ENCODE data around the gene TTC28.

The TTC28 gene

DNA sequence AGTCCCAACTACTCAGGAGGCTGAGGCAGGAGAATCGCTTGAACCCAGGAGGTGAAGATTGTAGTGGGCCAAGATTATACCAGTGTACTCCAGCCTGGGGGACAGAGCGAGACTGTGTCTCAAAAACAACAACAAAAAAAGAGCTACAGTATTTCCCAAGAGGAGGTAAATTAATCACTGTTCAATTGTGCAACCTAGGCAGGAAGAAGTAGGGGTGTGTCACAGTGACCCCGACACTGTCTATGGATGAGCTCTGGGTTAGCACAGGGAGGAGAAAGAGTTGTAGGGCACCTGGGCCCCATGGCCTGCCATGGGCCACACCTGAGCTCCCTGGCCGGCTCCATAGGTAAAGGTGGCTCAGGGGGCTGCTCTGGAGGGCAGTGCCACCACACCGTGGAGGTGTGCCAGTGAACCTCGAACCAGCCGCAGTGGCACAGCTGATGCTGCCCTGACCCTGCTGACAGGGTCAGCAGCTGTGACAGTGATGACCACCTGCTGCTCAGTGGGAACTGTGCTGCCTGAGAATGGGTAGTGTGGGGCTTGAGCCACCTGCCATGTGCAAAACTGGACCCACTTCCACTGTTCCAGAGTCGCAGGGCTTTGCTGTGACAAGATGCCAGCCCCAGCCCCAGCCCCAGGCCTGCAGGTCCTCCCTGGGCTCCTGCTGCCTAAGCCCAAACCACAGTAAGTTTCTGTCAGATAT is 676.6 kb downstream of the TTC28 start:
- no peak for DNase-seq (ENCODE audit: low spot score)

DNA sequence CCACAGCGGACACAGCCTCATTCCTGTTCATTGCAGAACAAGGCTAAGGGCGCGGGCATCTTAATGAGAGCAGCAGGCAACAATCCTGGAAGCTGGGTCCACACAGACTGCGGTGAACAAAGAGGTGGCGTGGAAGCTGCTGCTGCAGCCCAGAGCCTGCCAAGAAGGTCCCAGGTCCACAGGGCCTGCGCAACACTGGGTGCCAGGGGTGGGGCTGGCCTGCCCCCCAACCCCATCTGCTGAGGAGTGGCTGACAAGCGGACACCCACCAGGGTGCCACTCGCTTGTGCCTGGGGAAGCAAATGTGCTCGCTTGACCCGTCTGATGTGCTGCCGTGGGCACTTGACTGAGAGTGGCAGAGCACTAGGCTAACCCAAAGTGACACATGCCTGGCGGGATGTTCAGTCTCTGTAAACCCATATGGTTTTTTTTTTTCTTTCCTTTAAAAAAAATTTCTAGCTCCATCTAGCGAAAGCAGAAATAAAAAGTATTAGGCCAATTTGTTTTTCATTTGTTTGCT is 677.4 kb downstream of the TTC28 start:
- no peak for DNase-seq (ENCODE audit: low spot score)

DNA sequence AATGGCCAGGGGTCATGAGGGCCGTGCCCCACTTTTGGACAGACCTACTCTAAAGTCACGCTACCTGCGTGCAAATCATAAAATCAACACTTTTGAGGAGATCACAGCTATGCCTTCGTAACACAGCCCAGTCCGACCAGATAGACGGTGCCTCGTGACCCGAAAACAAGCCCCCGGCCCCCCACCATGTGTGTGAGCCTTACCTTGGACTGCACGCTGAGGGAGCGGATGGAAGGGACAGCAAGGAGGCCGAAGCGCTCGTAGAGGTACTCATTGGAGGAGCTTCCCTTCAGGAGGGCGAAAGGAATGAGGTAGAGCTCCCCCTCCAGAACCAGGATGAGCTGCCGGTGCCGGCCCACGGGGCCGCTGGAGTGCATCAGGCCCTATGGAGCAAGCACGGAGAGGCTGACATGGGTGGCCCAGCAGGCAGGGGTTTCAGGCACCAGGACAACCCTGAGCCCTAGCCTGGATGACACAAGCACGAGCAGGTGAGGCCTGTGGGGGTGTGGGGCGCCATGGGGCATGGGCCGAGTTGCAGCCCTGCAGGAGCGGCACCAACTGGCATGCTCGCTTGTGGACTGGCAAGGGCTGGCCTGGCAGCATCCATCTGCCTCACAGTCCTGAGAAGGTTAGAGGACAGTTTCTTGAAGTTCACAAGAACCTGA is 678.3 kb downstream of the TTC28 start:
- DNase-seq (ENCODE audit: low spot score) = no peak

DNA sequence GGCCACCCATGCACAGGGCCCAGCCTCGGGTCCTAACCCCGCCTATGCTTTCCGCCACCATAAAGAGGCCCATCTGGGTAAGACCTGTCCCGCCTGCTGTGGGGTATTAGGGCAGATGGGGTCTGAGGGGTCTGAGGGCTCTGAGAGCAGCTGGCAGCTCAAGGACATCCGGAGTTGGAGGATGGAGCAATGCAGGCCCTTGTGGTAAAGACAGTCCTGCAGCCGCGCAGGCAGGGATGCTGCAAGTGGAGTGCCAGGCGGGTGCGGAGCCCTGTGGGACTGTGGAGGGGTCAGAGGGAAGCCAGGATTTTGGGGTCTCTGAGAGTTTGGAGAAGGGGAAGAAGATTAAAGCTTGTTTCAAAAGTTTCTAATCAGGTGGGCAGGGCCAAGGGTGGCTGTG is 679.3 kb downstream of the TTC28 start:
- no peak for DNase-seq (ENCODE audit: low spot score)

DNA sequence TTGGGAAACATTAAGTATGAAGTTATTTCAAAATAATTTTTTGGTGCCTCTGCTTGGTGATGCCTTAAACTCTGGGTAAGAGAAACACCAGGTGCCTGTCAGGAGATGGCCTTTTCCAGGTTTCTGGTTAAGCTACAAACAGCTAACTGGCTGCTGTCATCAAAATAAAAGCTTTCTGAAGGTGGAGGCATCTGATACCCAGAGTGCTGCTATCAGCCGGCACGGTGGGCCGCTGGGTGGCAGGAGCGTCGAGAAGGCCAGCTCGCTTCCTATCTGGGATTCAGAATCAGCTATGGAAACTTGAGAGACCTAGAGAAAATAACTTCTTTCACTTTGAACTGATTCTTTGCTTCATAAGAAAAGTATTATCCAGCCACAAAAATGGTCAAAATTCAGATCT is 679.8 kb downstream of the TTC28 start:
- no peak for DNase-seq (ENCODE audit: low spot score)

DNA sequence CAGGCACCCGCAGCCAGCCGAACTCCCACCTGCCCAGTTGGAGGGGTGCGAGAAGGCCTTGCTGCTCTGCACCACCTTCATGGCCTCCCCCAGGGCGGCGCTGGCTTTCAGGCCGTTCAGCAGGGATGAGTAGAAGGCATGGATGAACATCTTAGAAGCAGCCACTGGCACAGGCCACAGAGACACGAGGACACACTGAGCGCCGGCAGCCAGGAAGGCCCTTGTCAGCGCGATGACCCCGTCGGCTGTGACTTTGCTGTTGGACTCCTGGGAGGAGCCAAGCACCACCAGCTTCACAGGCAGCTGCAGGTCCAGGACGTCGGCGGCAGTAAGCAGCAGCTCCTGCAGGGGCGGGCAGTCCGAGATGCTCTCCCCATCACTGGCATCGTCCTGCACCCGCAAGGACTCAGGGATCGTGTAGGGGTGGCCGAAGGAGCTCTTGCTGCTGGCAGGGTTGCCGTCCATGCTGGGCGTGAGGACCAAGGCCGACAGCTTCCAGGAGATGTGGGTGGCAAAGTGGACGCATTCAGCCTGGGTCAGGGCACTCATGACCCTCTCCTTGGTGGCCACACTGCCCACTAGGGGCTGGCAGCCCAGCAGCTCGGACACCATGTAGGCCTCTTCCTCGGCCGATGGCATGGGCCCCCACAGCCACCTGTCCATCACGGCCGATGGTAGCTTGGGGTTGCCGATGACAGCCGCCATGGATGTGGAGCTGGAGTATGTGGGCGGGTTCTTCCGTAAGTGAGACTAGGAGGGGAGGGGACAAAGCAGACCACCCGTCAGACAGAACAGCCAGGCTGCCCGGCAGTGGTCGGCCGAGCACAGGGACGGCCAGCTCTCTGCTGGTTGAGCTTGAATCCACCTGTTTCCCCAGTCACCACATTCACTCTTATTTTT is 680.9 kb downstream of the TTC28 start:
- no peak for DNase-seq (ENCODE audit: low spot score)

DNA sequence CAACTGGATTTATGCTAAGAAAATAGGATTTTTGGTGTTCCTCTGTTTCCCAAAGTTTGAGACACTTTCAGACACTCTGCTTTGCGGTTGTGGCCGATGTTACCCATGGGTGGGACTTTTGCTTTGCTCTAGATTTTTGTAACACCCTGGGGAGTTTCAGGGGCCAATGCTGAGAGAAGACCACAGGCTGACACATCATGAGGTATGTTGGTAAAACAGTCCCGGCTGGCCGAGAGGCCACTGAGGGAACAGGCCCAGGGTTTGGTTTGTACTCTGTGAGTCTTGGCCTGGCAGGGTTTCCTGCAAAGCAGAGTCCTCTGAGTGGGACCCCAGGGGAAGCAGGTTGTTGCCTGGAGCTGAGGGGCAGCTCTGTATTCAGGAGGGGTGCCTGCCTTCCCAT is 682.1 kb downstream of the TTC28 start:
- no peak for DNase-seq (ENCODE audit: low spot score)

DNA sequence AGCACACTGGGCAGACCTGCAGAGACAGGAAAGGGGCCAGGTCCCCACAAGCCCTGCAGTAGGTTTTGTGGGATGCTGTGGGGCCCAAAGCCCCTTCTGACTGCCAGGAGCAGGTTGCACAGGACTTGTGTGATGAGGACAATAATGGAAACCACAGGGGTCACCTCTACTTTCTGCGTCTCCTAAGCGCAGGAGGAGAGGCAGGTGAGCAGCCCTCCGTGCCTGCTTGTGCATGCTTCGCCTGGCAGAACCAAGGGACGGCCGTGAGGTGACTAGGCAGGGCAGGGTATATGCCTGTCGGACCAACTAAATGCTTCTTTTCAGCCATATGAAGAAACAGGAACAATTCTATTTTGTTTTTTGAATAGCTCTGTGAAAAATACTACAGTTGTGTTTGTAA is 682.7 kb downstream of the TTC28 start:
- no peak for DNase-seq (ENCODE audit: low spot score)

DNA sequence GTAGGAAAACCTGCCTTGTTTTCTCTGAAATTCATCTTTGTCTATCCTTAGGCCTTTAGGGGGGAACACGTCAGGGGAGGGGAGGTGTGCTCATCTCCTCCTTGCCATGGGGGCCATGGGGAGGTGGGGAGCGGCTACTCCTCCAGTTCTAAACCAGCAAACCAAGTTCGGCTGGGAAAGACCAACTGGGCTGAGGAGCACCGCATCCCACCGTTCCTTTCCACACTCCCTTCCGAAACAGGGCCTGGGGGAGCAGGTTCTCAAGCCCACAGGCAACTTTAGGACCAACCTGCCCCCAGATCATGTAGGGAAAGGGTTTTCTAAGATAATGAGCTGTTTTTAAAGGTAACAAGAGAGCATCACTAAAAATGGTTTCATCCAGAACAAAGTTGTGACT is 683.1 kb downstream of the TTC28 start:
- DNase-seq (ENCODE audit: low spot score) = no peak

DNA sequence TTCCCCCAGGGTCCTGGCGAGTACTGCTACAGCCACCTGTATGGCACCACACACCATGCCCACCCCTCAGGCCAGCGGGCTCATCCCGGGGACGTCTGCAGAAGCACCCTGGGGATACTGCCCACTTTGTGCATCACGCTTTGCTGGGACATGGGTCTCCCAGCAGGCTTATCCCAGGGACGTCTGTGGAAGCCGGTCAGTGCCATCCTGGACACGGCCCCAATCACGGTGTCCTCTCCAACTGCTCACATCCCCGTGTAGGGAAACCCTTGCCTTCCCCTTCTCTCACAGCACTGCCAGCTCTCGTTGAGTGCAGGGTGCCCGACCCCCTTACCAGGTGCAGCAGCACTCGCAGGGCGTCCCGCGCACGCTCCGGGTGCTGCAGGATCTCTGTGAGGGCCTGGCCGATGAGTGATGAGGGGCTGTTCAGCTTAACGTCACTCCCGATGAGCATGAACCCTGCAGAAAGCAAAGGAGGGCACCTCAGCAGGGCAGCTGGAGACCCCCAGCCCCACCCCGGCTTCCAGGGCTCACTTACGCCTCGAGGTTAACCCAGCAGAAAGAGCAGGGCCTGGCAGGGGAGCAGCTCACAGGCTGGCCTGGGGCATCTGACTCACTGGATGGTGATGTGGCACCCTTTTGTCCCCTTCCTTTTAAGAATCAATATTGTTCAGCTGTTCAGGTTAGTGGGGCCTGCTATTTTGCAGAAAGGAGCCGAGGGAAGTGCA is 683.7 kb downstream of the TTC28 start:
- no peak for DNase-seq (ENCODE audit: low spot score)

DNA sequence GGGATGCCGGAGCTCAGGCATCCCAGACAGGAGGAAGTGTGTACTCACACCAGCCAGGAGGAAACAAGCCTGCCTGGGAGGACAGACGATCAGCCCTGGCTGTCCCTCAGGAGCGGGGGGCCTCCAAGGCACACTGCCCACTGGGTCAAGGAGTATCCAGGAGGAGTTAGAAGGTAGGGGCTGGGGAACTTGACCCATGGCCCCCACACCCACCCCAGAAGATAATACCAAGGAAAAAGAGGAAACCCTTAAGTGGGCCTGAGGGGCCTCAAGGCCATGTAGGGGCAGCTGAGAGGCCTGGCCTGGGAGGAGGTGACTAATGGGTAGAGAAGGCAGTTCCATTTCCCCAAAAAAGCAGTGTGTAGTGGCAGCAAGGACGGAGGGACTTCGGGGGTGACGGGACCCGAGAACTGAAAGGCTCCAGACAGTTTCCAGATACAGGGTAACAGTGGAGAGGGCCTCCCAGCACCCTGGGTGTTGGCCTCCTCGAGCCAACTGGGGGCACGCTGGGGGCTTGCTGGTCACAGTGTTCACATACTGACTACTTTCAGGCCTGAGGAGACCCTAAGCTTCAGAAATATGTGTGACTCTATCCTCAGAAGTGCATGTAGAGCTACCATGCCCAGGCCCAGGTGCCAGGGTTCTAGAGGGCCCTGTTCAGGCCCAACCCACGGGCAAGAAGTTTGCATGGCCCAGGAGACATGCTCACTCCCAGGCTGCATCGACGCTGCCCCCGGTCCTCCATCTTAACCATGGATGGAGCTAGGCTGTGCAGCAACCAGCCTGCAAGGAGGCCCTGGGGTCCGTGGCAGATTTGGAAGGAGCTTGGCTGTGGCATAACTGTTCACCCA is 684.9 kb downstream of the TTC28 start:
- no peak for DNase-seq (ENCODE audit: low spot score)

DNA sequence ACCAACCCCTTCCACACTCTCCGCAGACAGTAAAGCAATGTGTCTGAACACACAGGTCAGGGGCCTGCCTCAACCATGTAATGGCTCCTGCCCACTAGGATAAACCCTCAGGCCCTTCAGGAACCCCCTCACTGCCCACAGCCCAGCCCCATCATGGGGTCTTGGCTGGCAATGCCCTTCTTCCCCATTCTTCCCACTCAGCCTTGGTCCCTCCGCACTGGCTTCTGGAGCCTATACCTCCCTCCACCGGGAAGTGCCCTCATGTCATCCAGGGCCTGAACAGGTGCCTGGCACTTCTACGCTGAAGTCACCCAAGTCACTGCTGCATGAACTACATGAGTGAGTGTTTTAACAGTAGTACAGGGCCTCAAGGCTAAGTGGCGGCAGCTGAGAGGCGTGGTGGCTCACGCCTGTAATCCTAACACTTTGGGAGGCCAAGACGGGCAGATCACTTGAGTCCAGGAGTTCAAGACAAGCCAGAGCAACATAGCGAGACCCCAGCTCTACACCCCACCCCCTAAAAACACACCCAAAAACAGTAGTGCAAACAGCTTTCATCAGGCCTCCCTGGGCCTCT is 685.8 kb downstream of the TTC28 start:
- no peak for DNase-seq (ENCODE audit: low spot score)

DNA sequence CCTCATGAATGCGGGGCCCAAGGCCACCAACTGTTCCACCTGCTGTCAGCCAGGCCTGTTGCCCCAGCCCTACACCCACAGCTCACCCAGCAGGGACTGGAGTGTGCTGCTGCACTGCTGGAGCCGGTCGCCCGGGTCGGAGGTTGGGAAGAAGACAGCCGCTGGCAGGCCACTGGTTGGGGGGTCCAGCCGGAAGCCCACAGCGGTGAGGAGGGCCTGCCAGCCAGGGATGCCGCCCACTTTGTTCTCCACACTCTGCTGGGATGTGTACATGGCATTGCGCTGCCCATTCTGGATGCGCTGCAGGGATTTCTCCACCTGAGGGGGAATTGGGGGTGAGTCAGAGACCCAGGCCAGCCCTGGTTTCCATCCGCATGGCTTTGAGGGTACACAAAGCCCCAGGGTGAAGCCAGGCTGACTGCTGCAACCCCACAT is 686.4 kb downstream of the TTC28 start:
- no peak for DNase-seq (ENCODE audit: low spot score)

DNA sequence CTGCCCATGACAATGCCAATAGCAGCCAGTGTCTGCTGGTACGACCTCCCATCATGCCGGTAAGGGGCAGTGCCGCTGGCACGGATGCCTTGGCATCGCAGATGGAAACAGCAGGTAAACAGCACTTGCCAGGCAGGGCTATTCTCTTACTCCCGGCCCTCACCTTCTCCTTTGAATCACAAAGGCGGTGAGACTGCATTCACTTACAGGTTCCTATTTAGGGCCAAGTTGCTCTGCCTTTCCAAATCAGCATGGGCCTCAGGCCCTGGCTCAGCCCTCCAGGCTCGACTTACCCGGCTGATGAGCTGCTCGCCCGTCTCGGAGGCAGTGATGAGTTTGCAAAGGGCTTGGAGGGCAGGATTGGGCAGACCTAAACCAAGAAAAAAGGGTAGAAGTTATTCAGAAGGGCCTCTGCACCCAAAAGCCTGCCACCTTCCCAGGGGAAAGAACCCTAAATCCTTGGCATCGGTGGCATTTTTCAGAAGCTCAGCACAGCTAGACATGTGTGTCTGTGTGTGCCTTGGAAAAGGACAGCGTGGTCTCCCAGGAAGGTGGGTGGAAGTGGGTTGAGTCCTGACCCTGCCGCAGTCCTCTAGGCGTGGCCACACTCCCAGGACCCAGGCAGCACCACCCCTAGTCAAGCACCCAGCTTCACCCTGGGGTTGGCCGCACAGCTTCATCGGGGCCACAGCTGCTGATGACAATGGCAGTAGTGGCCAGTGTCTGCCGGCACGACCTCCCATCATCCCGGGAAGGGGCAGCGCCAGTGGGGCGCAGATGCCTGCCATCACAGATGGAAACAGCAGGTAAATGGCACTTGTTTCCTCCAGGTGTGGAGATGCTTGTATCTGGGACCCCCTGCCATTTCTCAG is 687.1 kb downstream of the TTC28 start:
- DNase-seq (ENCODE audit: low spot score) = no peak

DNA sequence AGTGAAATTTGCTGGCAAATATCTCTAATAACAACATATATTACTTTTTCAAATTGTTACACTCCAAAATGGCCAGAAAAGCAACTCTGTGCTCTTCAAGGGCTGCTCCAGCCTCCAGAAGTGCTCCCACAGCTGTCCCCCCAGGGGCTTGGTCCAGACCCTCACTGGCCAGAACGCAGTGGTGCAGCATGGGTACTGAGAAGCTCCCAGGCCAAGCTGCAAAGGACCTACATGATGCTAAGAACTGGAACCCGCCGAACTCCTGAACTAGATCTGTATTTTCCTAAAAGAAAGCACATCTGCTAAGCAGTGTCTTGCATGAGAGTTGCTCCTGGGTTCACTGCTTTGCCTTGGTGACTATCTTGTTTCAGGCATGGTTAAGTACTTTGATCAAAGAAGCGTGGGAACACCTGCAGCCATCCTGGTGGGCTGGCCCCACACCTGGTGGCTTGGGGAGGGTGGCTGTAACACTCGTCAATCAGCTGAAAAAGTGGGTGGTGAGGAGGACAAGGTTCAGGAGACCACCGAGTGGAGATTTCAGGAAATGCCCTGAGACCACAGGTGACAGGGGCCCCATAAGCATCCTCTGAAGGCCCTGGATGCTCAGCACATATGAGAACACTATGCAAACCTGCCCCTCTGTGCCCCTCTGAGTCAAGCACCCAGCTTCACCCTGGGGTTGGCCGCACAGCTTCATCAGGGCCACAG is 687.9 kb downstream of the TTC28 start:
- DNase-seq (ENCODE audit: low spot score) = no peak

DNA sequence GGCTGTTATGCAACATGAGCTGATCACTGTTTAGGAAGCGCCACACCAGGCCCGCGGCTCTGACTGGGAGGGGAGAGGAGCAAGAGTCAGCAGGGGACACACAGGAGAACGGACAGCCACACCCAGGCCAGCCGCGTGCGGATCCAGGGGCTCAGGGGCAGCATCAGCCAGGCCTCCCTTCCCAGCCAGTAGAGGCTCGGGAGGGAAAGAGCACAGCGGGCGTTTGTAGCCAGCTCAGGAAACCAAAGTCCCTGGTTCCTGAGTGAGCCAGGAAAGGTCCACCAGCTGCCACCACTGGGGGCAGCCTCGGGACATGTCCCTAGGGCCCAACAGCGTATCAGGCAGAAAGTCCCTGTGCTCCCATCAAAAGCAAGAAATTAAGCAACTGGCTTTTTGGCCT is 688.8 kb downstream of the TTC28 start:
- no peak for DNase-seq (ENCODE audit: low spot score)

DNA sequence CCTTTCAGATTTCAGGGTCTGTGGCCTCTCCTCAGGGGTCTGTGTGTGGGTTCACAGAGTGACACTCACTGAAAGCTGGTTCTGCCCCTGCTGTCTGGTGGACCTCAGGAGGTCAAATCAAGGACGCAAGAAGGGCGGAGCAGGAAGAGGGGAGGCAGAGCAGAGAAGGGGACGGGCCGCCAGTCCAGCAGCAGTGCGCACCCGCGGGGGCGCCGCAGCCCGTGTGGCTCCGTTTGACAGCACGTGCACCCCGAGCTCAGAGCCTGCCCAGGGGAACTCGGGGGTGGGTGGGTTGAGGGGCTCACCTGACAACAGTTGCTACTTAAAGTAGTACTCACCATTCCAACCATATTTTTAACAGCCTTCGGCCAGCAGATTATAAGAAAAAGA is 689.2 kb downstream of the TTC28 start:
- no peak for DNase-seq (ENCODE audit: low spot score)

DNA sequence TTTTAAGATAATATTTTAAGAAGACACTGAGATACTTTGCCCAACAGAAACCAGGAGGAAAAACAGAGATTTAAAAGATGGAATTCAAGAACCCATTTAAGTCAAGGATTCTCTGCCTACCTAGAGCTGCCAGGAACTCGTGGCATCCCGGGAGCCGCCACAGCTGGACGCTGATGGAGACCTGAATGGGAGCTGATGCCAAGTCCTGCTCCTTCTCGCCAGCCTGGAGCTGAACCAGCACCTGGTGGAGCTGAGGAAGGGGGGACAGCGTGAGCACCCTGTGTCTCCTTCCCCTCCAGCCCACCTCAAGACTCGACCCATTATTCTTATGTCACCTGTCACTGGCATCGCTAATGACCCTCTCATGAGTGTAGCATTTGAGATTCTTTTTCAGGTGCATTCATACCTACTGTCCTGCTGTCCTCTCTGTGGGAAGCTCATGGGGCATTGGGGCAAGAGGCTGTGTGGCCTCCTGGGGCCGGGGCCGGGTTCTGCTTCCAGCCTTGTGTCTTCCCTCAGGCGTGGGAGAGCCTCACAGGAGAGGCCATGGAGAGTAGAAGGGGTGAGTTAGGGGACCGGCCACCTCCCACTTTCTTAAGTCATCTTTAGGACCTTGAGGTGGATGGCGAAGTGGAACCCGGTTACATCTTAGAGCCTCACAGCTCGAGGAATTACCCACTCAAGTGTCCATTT is 689.7 kb downstream of the TTC28 start:
- DNase-seq (ENCODE audit: low spot score) = no peak

Measured in putamen (tissue), 1 donor.